HCT116 (cell line): ENCODE measurements around the gene TMC1. TPM values are rescaled to one million over a fixed set of nuclear protein-coding genes. Genes with fewer than 3 reads are reported as not detected.
A peak's percentile ranks its signal among the peaks of the same experiment; 100 is the strongest.

ENCODE experiments used
- ATAC-seq: fragments of 200-7000 bp; cut with Tn5 transposase; 2 replicates; pipeline ENCODE4 v1.9.1; 2020; ENCODE audit warnings: mild to moderate bottlenecking, moderate library complexity
- BruUV-seq: library from RNA; stranded (reverse); fragments of 400-500 nt; replicated peaks from 2 replicates; lab custom pipeline; 2021; lab: Mats Ljungman, UMichigan
- CTCF ChIA-PET: fragments of 300-600 bp; sonication (Branson Sonifier 250); formaldehyde crosslinking; loops from one replicate; lab custom pipeline; 2021; ENCODE audit warnings: antibody characterized with exemption; lab: Charles Lee
- POLR2A ChIA-PET: fragments of 300-600, 350-600 bp; sonication (Branson Sonifier 250); formaldehyde crosslinking; loops from one replicate; lab custom pipeline; 2021; ENCODE audit warnings: antibody characterized with exemption; lab: Charles Lee
- RAD21 ChIA-PET, 2 experiments: fragments of 300-600 bp; sonication (Branson Sonifier 250); formaldehyde crosslinking; loops; one replicate each; lab custom pipeline; 2023; ENCODE audit warnings: low total read pairs in 2 of 2; ENCODE audit not compliant: uncharacterized antibody in 2 of 2, unreplicated experiment in 2 of 2, low non-redundant PET in 1 of 2; lab: Charles Lee
- DNase-seq: peaks from one replicate; pipeline ENCODE4 v3.0.0-alpha.2; 2010; ENCODE audit warnings: low read depth, low spot score
- H2AFZ ChIP-seq: fragments of 200-600 bp; shearing (Covaris generic), sonication (generic); 2 replicates; pipeline ENCODE4 v1.6.1; 2017; ENCODE audit warnings: low read depth, mixed run types, mixed read lengths, antibody characterized with exemption, low read length; ENCODE audit not compliant: poor library complexity, severe bottlenecking
- H3K27ac ChIP-seq: 2 replicates; pipeline ENCODE4 v1.5.1; 2012; ENCODE audit warnings: low read depth, low read length
- H3K27me3 ChIP-seq: fragments of 200-600 bp; sonication (generic); 2 replicates; pipeline ENCODE4 v1.6.1; 2016; ENCODE audit warnings: mixed run types, low read length, mixed read lengths; ENCODE audit not compliant: insufficient read depth
- H3K36me3 ChIP-seq, 2 experiments: fragments of 200-500 bp in 1 of 2; fragments of 200-600 bp in 1 of 2; sonication (Bioruptor generic) in 1 of 2; sonication (generic) in 1 of 2; 2 replicates each; pipeline versions ENCODE4 v1.5.1 to v1.6.1; 2014 to 2016; ENCODE audit warnings: low read length in 2 of 2, inconsistent platforms in 1 of 2, mixed read lengths in 1 of 2, mixed run types in 1 of 2; ENCODE audit not compliant: insufficient read depth in 2 of 2, control insufficient read depth in 1 of 2
- H3K4me1 ChIP-seq, 2 experiments: fragments of 200-600 bp in 1 of 2; sonication (generic) in 1 of 2; 2 replicates each; pipeline versions ENCODE4 v1.5.1 to v1.6.1; 2012 to 2017; ENCODE audit warnings: low read length in 2 of 2, inconsistent platforms in 1 of 2, mild to moderate bottlenecking in 1 of 2, mixed read lengths in 1 of 2, mixed run types in 1 of 2, moderate library complexity in 1 of 2; ENCODE audit not compliant: insufficient read depth in 2 of 2, control insufficient read depth in 1 of 2
- H3K4me2 ChIP-seq: fragments of 200-600 bp; sonication (generic); 2 replicates; pipeline ENCODE4 v1.6.1; 2017; ENCODE audit warnings: mixed run types, low read length, mixed read lengths
- H3K4me3 ChIP-seq, 2 experiments: fragments of 200-600 bp in 1 of 2; sonication (generic) in 1 of 2; replicated peaks in 1 of 2; 2 replicates each; pipeline ENCODE4 v1.5.1; 2011 to 2016; ENCODE audit warnings: low read length in 2 of 2, control low read depth in 1 of 2, low read depth in 1 of 2, mild to moderate bottlenecking in 1 of 2, mixed read lengths in 1 of 2, mixed run types in 1 of 2
- H3K79me2 ChIP-seq: fragments of 200-600 bp; sonication (generic); 2 replicates; pipeline ENCODE4 v1.6.1; 2017; ENCODE audit warnings: mild to moderate bottlenecking, mixed run types, low read length, moderate library complexity, mixed read lengths; ENCODE audit not compliant: insufficient read depth
- H3K9ac ChIP-seq: fragments of 200-600 bp; sonication (generic); 2 replicates; pipeline ENCODE4 v1.6.1; 2016; ENCODE audit warnings: low read length, mixed read lengths
- H3K9me2 ChIP-seq: fragments of 200-600 bp; sonication (generic), shearing (Covaris generic); 2 replicates; pipeline ENCODE4 v1.6.1; 2017; ENCODE audit warnings: mixed run types, mild to moderate bottlenecking, moderate library complexity; ENCODE audit not compliant: insufficient read depth
- H3K9me3 ChIP-seq, 2 experiments: fragments of 200-500 bp in 1 of 2; fragments of 200-600 bp in 1 of 2; sonication (Bioruptor generic) in 1 of 2; sonication (generic) in 1 of 2; 2 replicates each; pipeline ENCODE4 v1.6.1; 2014 to 2017; ENCODE audit warnings: low read length in 2 of 2, mixed read lengths in 2 of 2, inconsistent platforms in 1 of 2, low read depth in 1 of 2, mild to moderate bottlenecking in 1 of 2, mixed run types in 1 of 2, moderate library complexity in 1 of 2; ENCODE audit not compliant: control insufficient read depth in 1 of 2, insufficient read depth in 1 of 2
- H4K20me1 ChIP-seq: fragments of 200-600 bp; sonication (generic), shearing (Covaris generic); 2 replicates; pipeline ENCODE4 v1.6.1; 2017; ENCODE audit warnings: mixed run types, mild to moderate bottlenecking, moderate library complexity; ENCODE audit not compliant: insufficient read depth
- CBX3 ChIP-seq: IDR thresholded peaks from 2 replicates; pipeline ENCODE4 v1.6.1; 2012; ENCODE audit warnings: low read depth
- EGR1 ChIP-seq: IDR thresholded peaks from 2 replicates; pipeline ENCODE4 v1.6.1; 2012; ENCODE audit warnings: low read depth
- ELF1 ChIP-seq: IDR thresholded peaks from 2 replicates; pipeline ENCODE4 v1.6.1; 2012; ENCODE audit warnings: low read depth, borderline replicate concordance
- EZH2 ChIP-seq: fragments of 200-600 bp; sonication (generic); IDR thresholded peaks from 2 replicates; pipeline ENCODE4 v1.6.1; 2017; ENCODE audit warnings: antibody characterized with exemption, mixed run types
- EZH2phosphoT487 ChIP-seq: fragments of 200-600 bp; IDR thresholded peaks from 2 replicates; pipeline ENCODE4 v1.6.1; 2018; ENCODE audit warnings: antibody characterized with exemption, borderline replicate concordance
- JUND ChIP-seq: IDR thresholded peaks from 2 replicates; pipeline ENCODE4 v1.6.1; 2012
- POLR2A ChIP-seq: IDR thresholded peaks from 2 replicates; pipeline ENCODE4 v1.7.0; 2011; ENCODE audit warnings: borderline replicate concordance; ENCODE audit not compliant: insufficient read depth, insufficient read length; ENCODE audit errors: extremely low read depth
- POLR2AphosphoS5 ChIP-seq: IDR thresholded peaks from 2 replicates; pipeline ENCODE4 v1.6.1; 2011; ENCODE audit warnings: mild to moderate bottlenecking, low read depth, low read length, moderate library complexity
- RAD21 ChIP-seq: IDR thresholded peaks from 2 replicates; pipeline ENCODE4 v1.6.1; 2012; ENCODE audit warnings: low read depth, mild to moderate bottlenecking
- SIN3A ChIP-seq: IDR thresholded peaks from 2 replicates; pipeline ENCODE4 v1.6.1; 2012; ENCODE audit warnings: low read depth
- SP1 ChIP-seq: IDR thresholded peaks from 2 replicates; pipeline ENCODE4 v1.6.1; 2012; ENCODE audit warnings: low read depth
- TCF7L2 ChIP-seq: IDR thresholded peaks from 2 replicates; pipeline ENCODE4 v1.7.0; 2011; ENCODE audit warnings: borderline replicate concordance, inconsistent platforms; ENCODE audit not compliant: insufficient read depth, insufficient read length; ENCODE audit errors: extremely low read depth
- YY1 ChIP-seq: IDR thresholded peaks from 2 replicates; pipeline ENCODE4 v1.6.1; 2011; ENCODE audit warnings: low read length, low read depth, moderate library complexity, mild to moderate bottlenecking; ENCODE audit not compliant: insufficient replicate concordance; ENCODE audit errors: extremely low read depth
- ZFX ChIP-seq: fragments of 450-650 bp; IDR thresholded peaks from 2 replicates; pipeline ENCODE4 v1.6.1; 2017
- ZNF274 ChIP-seq: fragments of 200-500 bp; sonication (Bioruptor generic); IDR thresholded peaks from 2 replicates; pipeline ENCODE4 v1.6.1; 2014; ENCODE audit warnings: mild to moderate bottlenecking, low read depth, low read length, inconsistent platforms
- intact Hi-C: fragments of 100-400 bp; cut with micrococcal nuclease; formaldehyde crosslinking; loops from 2 replicates; pipeline ENCODE4 v1.10.0; 2022
- total RNA-seq: library from RNA; stranded (reverse); gene quantifications from one replicate; pipeline ENCODE4 v1.2.1, GENCODE V29; 2021; ENCODE audit not compliant: unreplicated experiment
- TF ChIP-seq, protein P1 (sequence below), 3 experiments: fragments of 200-600 bp in 1 of 3; sonication (generic) in 1 of 3; IDR thresholded peaks in 2 of 3; conservative IDR thresholded peaks in 1 of 3; 2 replicates each; pipeline ENCODE4 v1.5.1; 2012 to 2017; ENCODE audit warnings: low read depth in 2 of 3, low read length in 2 of 3, antibody characterized with exemption in 1 of 3, borderline replicate concordance in 1 of 3, control low read depth in 1 of 3, mild to moderate bottlenecking in 1 of 3, mixed read lengths in 1 of 3, mixed run types in 1 of 3, moderate library complexity in 1 of 3; ENCODE audit not compliant: insufficient read depth in 1 of 3
- TF ChIP-seq, protein P2 (sequence below): IDR thresholded peaks from 2 replicates; pipeline ENCODE4 v1.6.1; 2012
- TF ChIP-seq, protein P3 (sequence below): IDR thresholded peaks from 2 replicates; pipeline ENCODE4 v1.6.1; 2011; ENCODE audit warnings: mild to moderate bottlenecking, low read length, moderate library complexity; ENCODE audit not compliant: insufficient replicate concordance; ENCODE audit errors: extremely low read depth
- TF ChIP-seq, protein P4 (sequence below): IDR thresholded peaks from 2 replicates; pipeline ENCODE4 v1.6.1; 2012

The TMC1 gene
- total RNA-seq, 1 experiment from 2014 or later = 0.57 TPM

DNA sequence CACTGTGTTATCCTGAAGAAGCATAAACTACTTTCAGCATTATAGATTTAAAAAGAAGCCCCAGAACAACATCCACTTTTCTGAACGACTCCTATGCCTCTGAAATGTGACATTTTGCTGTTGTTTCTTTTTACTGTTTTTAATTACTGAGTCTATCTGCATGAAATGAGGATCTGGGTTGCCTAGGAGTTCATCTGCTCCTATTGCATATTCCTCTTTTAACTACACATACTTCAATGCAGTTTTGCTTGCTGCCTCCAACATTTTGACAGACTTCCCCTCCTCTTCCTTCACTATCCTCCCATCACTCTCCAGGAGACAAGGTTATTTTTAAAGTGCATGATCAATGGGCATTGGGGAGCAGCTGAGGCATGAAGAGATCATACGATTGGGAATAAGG is 164.5 kb downstream of the TMC1 start:
- no peaks in the 10 kb centered on the region for H3K36me3 ChIP-seq
- DNase-seq = no peak
- no peaks in the 10 kb centered on the region for H3K79me2 ChIP-seq
- no peak overlapping the region for H3K27ac ChIP-seq
- POLR2A ChIA-PET = no interaction called here
- no TSS peak for BruUV-seq
- no peak; the same call in 1 of the 2 replicates for ATAC-seq
- H2AFZ ChIP-seq = peak overlapping the region; percentile 65
- RAD21 ChIA-PET = no interaction called here
- H3K4me2 ChIP-seq = peak overlapping the region; percentile 42
- no peaks in the 10 kb centered on the region for H3K9me3 ChIP-seq
- no peak for TF ChIP-seq CBX3
- no peak for TF ChIP-seq JUND
- no peak for TF ChIP-seq ZFX
- no peak for TF ChIP-seq YY1
- no peak for TF ChIP-seq SIN3A
- no peak for TF ChIP-seq TCF7L2
- TF ChIP-seq RAD21 = no peak
- no peak for TF ChIP-seq EZH2
- no peak for TF ChIP-seq SP1
- no peak for TF ChIP-seq POLR2AphosphoS5
- no peak for TF ChIP-seq POLR2A
- no peak overlapping the region for H3K9ac ChIP-seq
- no peaks in the 10 kb centered on the region for H3K27me3 ChIP-seq
- CTCF ChIA-PET = no interaction called here
- intact Hi-C loops = no loop called here
- no peak overlapping the region for H3K4me3 ChIP-seq
- H4K20me1 ChIP-seq = no peaks in the 10 kb centered on the region
- no peaks in the 10 kb centered on the region for H3K9me2 ChIP-seq
- peaks cover 7 to 30% of the 10 kb centered on the region in 2 experiments; a peak in 3 of 4 replicates for H3K4me1 ChIP-seq

DNA sequence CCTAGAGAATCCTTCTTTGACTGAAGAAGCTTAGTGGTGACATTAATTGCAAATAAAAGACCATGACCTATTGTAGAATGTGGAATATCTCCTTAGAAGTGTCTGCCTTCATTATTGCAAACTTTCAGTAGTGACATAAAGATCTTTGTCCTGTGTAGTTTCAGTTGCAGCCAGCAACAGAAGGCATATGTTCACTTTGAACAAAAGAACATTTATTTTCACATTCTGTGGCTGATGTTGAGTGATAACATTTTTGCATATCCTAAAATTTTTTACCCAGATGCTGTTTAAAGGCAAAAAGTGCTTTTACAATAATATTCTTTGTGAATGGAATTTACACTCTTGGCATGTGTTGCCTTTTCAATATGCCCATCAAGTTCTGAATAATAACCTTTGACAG is 165.9 kb downstream of the TMC1 start:
- CTCF ChIA-PET = no interaction called here
- Histone ChIP-seq H3K4me1 (peaks cover 7 to 30% of the 10 kb centered on the region in 2 experiments; a peak in 3 of 4 replicates), H3K9me2 (no peaks in the 10 kb centered on the region), H3K9me3 (no peaks in the 10 kb centered on the region), H3K27ac (no peak overlapping the region), H3K27me3 (no peaks in the 10 kb centered on the region), H2AFZ (no peak overlapping the region), H3K36me3 (no peaks in the 10 kb centered on the region), H3K79me2 (no peaks in the 10 kb centered on the region), H3K9ac (no peak overlapping the region), H4K20me1 (no peaks in the 10 kb centered on the region), H3K4me3 (no peak overlapping the region), H3K4me2 (no peak overlapping the region)
- intact Hi-C loops = no loop called here
- no TSS peak for BruUV-seq
- DNase-seq (no peak), ATAC-seq (no peak)
- POLR2A ChIA-PET = no interaction called here
- RAD21 ChIA-PET = no interaction called here
- TF ChIP-seq, protein P1, sequence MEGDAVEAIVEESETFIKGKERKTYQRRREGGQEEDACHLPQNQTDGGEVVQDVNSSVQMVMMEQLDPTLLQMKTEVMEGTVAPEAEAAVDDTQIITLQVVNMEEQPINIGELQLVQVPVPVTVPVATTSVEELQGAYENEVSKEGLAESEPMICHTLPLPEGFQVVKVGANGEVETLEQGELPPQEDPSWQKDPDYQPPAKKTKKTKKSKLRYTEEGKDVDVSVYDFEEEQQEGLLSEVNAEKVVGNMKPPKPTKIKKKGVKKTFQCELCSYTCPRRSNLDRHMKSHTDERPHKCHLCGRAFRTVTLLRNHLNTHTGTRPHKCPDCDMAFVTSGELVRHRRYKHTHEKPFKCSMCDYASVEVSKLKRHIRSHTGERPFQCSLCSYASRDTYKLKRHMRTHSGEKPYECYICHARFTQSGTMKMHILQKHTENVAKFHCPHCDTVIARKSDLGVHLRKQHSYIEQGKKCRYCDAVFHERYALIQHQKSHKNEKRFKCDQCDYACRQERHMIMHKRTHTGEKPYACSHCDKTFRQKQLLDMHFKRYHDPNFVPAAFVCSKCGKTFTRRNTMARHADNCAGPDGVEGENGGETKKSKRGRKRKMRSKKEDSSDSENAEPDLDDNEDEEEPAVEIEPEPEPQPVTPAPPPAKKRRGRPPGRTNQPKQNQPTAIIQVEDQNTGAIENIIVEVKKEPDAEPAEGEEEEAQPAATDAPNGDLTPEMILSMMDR (IDR thresholded peaks at IDR 0.05 in 2 of 3, conservative IDR thresholded peaks at IDR 0.05 in 1 of 3; ENCODE audit: borderline replicate concordance in 1 of 3, insufficient read depth in 1 of 3, low read depth in 2 of 3, low read length in 2 of 3) = no peak
- TF ChIP-seq POLR2A (no peak), EZH2phosphoT487 (no peak), EGR1 (no peak), ELF1 (no peak), ZNF274 (no peak), RAD21 (no peak), SIN3A (no peak)
- TF ChIP-seq, protein P2, sequence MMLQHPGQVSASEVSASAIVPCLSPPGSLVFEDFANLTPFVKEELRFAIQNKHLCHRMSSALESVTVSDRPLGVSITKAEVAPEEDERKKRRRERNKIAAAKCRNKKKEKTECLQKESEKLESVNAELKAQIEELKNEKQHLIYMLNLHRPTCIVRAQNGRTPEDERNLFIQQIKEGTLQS = no peak
- TF ChIP-seq, protein P3, sequence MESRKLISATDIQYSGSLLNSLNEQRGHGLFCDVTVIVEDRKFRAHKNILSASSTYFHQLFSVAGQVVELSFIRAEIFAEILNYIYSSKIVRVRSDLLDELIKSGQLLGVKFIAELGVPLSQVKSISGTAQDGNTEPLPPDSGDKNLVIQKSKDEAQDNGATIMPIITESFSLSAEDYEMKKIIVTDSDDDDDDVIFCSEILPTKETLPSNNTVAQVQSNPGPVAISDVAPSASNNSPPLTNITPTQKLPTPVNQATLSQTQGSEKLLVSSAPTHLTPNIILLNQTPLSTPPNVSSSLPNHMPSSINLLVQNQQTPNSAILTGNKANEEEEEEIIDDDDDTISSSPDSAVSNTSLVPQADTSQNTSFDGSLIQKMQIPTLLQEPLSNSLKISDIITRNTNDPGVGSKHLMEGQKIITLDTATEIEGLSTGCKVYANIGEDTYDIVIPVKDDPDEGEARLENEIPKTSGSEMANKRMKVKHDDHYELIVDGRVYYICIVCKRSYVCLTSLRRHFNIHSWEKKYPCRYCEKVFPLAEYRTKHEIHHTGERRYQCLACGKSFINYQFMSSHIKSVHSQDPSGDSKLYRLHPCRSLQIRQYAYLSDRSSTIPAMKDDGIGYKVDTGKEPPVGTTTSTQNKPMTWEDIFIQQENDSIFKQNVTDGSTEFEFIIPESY = no peak
- TF ChIP-seq, protein P4, sequence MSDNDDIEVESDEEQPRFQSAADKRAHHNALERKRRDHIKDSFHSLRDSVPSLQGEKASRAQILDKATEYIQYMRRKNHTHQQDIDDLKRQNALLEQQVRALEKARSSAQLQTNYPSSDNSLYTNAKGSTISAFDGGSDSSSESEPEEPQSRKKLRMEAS = no peak
